GM19328 (cell line): ENCODE measurements around the gene IL17RD.

Experiments
- ATAC-seq: cut with Tn5 transposase; IDR thresholded peaks from one replicate; pipeline ENCODE4 v1.9.1; 2021; ENCODE audit warnings: mild to moderate bottlenecking, moderate library complexity; ENCODE audit not compliant: unreplicated experiment

IL17RD gene

DNA sequence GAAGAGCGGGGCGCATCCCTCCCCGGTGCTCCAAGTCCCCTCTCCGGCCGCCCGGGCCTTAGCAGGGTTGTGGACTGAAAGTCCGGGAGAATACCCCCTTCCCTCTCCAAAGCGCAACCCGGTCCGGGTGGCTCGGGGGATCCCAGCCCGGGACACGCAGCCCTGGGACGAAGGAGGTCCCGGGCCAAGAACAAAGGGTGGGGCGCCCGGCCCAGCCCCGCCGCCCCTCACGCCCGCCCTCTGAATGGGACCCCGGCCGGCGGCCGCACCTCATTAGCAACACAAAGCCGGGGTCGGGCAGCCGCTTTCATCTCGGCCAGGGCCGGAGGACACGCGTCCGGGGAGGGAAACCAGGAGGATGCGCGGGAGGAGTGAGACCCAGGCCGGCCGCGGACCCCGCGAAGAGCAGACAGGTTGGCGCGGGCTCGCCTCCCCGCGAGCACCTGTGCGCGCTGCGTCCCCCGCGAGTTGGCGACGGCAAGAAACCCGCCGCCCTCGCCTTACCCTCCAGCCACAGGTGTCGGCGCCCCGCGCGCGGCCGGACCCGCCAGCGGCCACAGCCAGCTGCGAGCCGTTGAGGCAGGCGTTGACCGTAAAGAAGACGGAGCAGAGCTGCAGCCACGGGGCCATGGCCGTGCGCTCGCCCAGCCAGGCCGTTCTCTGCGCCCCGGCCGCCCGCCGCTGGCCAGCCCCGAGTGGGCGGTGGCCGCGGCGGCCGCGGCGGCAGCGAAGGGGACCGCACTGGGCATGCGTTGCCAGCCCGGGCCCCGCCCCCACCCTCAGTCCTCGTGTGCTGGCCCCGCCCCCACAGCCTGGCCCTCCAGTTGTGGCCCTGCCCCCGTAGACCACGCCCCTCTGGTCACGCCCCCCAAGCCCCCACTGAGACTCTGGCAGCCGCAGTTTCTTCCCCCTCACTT is at the start of gene IL17RD:
TSS of gene IL17RD (minus strand) at position 697 of the 917 bp plus-strand sequence. CDS start at position 630, 67 bp downstream.
- ATAC-seq, result no peak

DNA sequence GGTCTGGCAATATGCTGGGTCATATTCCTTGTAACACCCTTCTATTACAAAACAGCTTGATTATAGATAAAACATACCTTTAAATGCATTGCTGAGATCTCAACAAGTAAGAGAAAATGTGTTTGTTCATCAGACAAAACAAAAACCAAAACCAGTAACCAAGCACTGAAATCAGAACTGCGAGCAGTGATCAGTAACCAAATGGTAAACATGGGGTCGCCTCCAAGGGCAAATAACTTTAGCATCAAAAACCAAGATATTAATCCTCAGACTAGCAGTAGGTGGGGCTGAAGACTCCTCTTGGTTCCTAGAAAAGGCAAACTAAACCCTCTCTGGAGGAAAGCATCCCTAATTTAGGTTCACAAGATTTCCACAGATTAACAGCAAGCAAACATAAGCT is 41.3 kb upstream of the IL17RD start:
- no peak for ATAC-seq

DNA sequence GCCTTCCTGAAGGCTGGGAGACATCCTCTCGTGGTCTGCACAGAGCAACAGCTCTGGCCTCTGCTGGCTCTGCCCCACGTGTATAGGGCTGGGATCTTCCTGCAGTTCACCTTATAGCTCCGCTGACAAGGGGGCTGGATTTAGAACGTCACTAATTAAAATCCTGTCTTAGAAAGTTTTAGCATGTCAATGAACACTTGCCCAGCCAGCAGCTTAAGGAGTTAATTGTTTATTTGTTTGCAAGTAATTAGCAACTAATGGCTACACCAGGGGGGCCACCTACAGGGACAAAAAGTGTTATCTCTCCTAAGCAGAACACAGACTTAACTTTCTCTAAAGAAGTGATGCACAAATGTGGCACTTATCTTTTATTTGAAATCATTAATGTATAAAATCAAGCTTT is 34.7 kb upstream of the IL17RD start, which contains the start of gene HESX1:
TSS of gene HESX1 (minus strand) at position 84 of the 403 bp plus-strand sequence. CDS start at position 24, 60 bp downstream.
- no peak for ATAC-seq

DNA sequence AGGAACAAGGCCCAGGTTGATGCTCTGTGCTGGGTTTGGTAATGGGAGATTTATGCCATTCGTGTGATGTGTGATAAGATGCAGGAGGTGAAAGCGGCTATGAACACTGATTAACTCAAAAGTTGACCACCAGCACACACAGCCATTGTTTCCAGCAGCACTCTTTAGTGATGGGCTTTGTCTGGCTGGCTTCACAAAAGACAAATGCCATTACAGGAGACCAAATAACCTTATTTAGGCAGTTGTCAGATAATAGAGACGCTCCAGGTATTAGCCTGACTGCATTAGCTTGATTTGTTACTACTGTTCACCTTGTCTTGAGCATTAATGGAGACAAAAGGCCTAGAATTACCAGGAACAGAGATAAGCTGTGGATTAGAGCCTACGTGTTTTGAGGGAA is 29.5 kb upstream of the IL17RD start:
- ATAC-seq, result no peak

DNA sequence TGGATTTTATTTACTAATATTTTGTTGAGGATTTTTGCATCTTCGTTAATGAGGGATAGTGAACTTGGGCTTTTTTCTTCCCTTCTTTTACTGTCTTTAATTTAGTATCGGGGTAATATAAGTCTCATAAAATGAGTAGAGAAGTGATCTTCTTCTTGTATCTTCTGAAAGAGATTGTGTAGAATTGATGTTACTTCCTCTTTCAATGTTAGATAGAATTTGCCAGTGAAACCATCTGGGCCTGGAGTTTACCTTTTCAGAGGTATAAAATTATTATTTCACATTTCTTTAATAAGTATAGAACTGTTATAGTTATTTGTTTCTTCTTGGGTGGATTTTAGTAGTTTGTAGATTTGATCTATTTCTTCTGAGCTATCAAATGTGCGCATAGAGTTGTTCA is 26.9 kb upstream of the IL17RD start:
- no peak for ATAC-seq

DNA sequence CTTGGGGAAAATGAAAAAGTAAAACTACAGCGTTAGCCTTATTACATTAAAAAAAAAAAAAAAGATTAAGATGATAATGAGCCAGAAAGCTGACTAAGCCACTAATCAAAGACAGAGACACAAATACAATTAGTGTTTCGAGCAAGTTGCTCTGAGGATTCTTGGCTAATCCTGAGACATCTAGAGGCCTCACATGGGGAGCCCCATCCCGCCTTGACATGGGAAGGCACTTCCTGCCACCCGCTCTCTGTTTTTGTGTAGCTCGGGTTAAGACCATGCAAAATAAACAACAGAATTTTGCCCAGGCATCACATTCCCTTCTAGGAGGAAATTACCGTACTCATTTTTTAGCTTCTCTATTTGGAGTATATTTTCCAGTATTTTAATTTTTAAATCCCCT is 19.4 kb upstream of the IL17RD start:
- no peak for ATAC-seq

DNA sequence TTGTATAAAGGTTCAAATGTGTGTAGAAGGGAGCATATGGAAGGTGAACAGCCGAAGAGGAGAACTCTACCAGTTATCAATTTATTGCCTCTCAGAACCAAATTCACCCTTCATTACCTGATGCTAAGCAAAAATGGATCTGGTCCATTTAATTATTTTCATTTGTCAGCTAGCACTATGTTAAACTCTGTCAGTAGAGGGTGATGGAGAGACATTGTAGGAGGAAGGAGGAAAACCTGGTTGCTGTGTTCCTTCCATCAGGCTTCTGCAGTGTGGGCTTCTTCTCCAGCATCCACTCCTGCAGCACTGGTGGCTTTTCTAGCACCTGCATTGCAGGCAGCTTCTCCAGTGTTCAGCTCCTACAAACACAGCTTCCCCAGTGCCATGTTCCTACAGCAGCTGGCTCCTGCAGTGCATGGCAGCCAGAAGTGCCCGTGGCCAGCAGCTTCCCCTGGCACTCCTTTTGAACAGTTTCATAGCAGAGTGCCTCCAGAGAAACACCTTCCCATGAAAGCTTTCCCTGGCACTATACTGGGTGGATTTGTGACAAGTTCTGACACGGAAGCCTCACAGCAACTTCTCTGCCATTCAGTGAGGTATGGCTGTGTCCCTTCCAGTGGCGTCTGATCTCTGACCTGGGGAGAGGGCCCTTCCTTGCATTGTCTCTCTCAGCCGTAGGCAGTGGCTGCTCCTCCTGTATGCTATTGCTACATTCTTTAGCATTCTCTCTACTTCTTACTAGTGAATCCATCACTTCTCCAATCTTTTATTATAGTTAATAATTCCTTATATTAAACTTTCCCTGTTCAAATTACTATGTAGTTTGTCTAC is 14.6 kb upstream of the IL17RD start:
- no peak for ATAC-seq

DNA sequence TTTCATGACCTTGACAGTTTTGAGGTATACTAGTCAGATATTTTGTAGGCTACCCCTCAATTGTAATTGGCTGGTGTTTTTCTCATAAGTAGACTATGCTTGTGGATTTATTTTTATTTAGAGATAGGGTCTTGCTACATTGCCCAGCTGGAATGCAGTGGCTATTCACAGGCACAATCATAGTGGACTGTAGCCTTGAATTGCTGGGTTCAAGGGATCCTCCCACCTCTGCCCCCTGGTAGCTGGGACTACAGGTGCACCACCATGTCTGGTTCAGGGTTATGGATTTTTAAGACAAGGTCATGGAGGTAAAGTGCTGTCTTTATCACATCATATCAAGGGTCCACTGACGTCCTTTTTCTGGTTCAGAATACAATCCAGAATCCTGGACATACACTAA is 10.9 kb upstream of the IL17RD start:
- ATAC-seq, result no peak

DNA sequence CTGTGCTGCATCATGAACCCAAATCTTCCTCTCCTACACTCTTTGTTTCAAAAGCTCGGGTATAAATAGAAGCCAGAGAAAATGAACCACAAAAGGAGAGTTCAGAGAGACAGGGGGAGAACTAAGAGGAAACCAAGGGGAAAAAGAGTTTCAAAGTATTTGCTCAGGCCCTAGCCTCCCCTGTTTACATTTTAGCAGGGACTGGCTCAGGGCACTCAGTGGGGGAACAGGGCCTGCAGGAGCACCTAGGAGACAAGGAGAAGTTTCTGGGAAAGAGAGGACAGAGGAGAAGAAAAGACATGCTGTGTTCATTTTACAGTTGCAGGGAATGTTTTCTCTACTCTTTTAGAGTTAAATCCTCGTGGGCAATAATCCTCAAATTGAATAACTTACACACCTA is 8.5 kb upstream of the IL17RD start:
- no peak for ATAC-seq

DNA sequence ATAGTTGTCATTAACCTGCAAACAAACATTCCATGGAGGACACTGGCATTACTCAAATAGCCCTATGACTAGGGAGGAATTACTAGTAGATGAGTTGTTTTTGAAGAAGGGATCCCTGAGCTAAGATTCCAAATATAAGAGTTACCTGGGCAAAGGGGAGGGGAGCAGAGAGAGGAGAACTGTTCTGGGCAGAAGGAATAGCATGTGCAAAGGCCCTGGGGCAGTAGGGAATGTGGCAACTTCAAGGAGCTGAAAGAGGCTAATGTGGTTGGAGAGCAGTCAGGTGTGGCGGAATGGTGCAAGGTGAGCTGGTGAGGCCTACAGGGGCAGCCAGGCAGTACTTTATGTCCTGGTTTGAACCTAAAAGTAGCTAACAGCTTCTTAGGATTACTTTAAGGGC is 5.8 kb upstream of the IL17RD start:
- no peak for ATAC-seq

DNA sequence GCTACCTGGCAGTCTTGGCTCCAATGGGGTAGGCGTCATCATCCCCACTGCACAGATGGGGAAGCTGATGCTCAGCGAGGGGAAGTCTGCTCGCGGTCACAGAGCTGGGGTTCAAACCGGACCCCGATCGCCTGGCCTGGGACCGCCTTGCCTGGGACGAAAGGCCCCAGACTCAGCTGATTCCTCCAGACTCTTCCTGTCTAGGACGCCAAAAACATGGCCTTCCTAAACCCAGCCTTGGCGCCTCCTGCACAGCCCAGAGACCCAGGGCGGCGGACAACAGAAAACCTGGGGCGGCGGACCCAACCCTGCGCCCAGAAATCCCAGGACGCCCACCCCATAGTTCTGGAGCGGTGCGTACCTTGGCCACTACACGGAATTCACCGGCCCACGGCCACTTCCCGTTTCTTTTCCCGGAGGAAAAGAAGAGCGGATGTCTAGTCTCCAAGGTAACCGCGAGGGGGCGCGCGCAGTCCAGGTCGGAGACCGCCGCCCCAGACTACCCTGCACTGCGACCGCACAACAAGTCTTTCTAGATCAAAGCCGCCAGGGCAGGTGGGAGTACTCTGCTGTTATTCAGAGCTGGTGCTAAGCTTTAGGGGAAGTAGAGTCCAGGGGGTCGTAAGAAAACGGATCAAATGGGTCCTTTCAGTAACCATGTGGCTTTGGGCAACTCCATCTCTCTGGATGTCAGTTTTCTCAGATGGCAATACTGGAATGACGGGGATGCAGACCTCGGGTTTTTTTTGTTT is 4.9 kb upstream of the IL17RD start:
- no peak for ATAC-seq

DNA sequence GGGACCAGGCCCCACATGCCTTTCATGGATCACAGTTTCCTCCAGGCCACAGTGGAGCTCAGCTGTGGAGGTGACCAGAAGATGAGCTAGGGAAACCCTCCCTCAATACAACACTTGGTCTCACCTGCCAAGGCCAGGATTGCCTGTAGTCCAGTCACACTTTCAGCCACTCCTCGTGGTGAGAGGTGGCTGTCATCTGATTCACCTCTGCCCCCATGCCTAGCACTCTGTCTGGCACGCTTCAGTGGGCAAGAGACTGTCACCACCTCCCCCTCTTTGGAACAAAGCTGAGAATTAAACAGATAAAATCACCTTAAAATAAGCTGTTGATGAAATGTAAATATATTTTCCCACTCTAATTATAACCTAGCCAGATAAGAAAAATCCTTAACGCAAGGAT is 4.0 kb upstream of the IL17RD start:
- ATAC-seq, result no peak

DNA sequence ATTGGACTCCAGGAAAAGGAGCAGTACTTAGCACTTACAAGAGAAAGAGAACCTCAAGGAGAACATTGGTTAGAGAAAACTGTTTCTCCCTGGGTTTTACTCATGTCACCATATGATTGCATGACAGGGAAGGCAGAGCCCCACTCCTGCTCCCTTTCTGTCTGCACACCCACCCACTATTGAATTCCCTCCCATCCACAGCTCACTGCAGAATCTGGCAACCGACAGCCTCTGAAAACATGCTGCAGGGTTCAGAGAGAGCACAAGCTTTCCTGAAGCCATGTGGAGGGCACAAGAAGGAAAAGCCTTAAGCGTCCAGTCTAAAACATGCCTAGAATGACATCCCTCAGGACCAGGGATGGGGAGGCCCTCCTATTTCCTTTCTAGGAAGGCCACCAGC is 3.0 kb upstream of the IL17RD start:
- ATAC-seq, result no peak

DNA sequence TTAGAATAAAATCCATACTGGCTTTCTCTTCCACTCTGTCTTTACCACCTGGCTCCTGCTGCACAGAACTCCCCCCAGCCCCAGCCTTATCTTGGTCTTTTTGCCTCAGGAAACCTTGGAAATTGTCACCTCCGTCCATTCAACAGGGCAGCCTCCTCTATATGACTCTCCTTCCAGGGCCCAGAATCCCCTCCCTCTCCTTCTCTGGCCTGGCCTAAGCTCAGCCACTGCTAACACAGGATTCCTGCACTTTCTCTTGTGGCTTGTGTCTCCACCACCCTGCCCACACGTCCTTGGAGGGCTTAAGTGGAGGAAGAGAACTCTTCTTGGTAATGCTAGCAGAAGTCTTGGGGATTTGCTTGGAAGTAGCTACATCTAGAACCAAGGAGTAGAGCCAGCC is 1.5 kb upstream of the IL17RD start:
- ATAC-seq, result no peak

DNA sequence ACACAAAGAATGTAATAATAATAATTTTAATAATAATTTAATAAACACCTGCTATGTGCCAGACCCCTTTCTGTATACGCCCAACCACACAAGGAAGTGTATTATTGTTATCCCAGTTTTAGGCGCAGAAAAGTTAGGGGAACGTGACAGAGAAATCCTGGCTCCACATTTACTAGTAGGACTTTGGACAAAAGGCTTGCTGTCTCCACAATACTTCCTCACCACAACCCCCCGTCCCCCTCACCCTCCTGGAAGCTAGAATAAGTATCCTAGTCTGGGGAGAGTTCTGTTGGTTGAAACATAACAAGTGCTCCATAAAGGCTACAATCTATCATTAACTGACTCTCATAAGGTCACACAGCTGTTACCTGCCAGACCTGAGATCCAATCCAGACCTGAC is 488 bp upstream of the IL17RD start:
- ATAC-seq, result no peak

DNA sequence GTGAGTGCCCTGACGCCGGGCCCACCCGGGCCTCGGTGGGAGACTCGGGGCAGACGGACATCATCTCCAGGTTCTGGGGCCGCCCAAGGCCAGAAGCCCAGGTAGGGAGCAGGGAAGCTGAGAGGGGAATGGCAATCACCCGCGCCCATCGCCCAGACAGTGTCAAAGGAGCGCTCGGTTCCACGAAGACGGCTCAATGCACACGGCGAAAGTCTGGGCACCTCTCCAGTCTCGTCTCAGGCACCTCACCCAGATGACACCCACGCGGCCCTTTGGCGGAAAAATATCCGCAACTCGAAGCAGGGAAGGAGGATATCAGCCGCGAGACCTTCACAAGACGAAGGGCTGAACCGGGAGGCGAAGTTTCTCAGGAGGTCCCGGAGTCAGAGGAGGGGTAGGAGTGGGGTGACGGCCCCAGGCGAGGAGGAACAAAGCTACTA is 916 bp downstream of the IL17RD start:
- ATAC-seq, result no peak

DNA sequence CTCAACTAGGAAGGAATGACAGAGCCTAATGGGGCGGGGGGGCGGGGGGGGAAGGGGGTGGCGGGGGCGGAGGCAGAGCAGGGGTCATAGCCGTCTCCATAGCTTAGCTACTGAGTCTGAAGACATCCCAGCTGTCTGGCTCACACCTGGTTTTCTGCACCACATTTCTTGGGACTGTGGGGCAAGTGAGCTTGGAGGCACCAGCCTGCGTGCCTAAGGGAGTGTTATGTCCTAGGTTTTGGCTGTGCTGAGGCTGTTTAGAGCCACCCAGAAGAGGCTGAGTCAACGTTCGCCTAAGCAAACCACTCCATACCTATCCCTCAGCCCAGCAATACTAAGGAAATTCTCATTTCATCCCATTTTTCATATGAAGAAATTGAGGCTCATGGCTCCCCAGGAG is 1.4 kb downstream of the IL17RD start:
- no peak for ATAC-seq

DNA sequence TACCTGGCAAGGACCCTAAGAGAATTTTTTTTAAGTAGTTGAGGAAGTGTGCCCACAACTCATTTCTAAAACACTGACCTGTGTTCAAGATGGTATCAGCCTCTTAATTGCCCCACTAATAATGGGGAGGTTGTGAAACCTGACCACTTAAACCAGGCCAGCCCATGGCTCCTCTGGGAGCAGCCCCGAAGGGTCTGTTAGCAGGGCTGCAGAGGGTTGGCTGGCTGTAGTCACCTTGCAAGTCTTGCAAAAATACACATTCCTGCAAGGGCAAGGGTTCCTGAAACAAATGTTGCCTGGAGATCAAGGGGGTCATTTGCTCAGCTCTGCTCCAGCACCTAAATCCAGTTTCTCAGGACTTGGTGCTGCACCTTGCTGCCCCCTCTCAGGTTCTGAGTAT is 3.2 kb downstream of the IL17RD start:
- no peak for ATAC-seq

DNA sequence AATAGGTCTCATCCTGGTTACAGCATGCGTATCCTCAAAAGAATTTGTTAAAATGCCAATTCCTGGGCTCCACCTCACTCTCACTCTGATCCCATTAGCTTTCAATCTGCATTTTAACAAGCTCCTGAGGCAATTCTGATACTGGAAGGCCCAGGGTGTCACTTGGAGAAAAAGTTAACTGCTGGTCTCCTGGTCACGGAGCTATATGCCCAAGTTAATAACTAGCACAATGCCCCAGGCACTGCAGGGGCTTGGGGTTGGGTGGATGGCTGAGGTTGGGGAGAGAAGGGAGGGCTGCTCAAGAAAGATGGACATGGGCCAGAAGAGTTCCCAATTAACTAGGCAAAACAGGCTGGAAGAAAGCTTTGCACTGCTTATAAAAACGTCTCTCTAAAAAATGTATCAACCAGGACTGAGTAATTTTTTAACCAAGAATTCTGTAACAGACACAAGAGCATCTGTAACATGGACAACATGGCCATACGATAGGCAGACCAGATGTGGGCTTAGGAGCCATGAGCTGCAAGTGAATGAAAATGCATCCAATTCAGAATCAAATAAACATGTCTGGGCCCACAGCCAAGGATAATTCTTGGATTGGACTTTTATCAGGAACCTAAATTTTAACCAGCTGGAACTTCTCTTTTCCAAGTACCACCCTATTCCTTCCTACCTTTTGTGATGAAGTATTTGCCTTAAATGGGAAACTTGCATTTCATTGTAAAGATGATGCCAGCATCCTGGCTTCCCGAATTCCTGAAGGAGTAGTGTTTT is 4.2 kb downstream of the IL17RD start:
- no peak for ATAC-seq

DNA sequence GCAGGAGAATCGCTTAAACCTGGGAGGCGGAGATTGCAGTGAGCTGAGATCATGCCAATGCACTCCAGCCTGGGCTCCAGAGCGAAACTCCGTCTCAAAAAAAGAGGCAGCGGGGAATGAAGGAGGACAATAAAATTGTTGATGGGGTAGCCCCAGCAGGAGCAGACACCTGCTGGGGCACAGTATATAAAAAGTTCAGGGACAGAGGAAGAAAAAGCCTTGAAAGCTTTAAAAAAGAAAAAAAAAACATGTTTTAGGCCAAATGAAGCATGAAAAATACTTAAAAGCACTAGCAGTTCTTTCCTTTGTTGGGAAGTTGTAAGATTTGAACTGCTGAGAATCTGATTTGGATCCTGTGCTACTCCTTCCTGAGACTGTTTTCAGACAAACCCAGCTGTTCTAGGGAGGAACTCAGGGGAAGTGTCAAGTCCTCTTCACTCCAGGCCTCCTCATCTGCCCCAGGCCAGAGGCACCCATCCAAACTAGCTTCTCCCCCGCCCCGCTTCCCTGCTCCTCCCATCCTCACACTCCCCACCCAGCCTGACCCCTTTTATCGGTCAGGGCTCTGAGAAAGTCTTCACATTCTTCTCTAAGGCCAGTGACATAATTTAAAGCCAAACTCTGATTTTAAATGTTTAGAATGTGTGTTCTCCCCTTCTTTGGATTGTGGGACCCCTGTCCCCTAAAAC is 4.9 kb downstream of the IL17RD start:
- ATAC-seq, result no peak
